Tibial nerve (tissue), 4 donors: ENCODE data around the gene ARMC9. TPM values are rescaled to one million over a fixed set of nuclear protein-coding genes. Genes with fewer than 3 reads are reported as not detected.

ENCODE experiments used
- DNase-seq, 2 donors: peaks; one replicate each; pipeline ENCODE4 v3.0.0-alpha.2; 2019; ENCODE audit warnings: low spot score in 2 of 2
- H3K27ac ChIP-seq, 4 donors: fragments of 200-600 bp; sonication (generic) in 3 of 4; one replicate each; pipeline ENCODE4 v1.5.1; 2017 to 2019; ENCODE audit warnings: mild to moderate bottlenecking in 1 of 4
- H3K27me3 ChIP-seq, 2 donors: fragments of 200-600 bp; sonication (generic) in 1 of 2; one replicate each; pipeline versions ENCODE4 v1.5.1 to v1.6.0; 2017 to 2019
- H3K36me3 ChIP-seq, 3 donors: fragments of 200-600 bp; sonication (generic); one replicate each; pipeline ENCODE4 v1.5.1; 2018 to 2019
- H3K4me1 ChIP-seq, 4 donors: fragments of 200-600 bp; sonication (generic) in 3 of 4; one replicate each; pipeline ENCODE4 v1.5.1; 2017 to 2019
- H3K4me3 ChIP-seq, 4 donors: fragments of 200-600 bp; sonication (generic) in 3 of 4; one replicate each; pipeline ENCODE4 v1.5.1; 2017 to 2019; ENCODE audit warnings: mild to moderate bottlenecking in 1 of 4, moderate library complexity in 1 of 4
- H3K9me3 ChIP-seq, 4 donors: fragments of 200-600 bp; sonication (generic) in 3 of 4; one replicate each; pipeline ENCODE4 v1.5.1; 2017 to 2019
- CTCF ChIP-seq, 5 experiments: fragments of 200-600 bp in 3 of 5; fragments of 450-650 bp in 2 of 5; sonication (generic) in 3 of 5; IDR thresholded peaks; one replicate each; pipeline ENCODE4 v1.5.1; 2016 to 2019; ENCODE audit warnings: antibody characterized with exemption in 5 of 5, mild to moderate bottlenecking in 3 of 5, moderate library complexity in 2 of 5
- EP300 ChIP-seq, 2 donors: sonication (generic); formaldehyde crosslinking; IDR thresholded peaks; one replicate each; pipeline ENCODE4 v1.6.1; 2017; ENCODE audit warnings: antibody characterized with exemption in 2 of 2, mild to moderate bottlenecking in 1 of 2
- POLR2A ChIP-seq, 2 donors: fragments of 450-650 bp; IDR thresholded peaks; one replicate each; pipeline ENCODE4 v1.6.1; 2017; ENCODE audit warnings: antibody characterized with exemption in 2 of 2, mild to moderate bottlenecking in 2 of 2, moderate library complexity in 2 of 2
- whole genome bisulfite sequencing, 2 donors: methylation state at CpG; one replicate each; pipeline ENCODE4 v1.1.5; 2018; 5-methylcytosine and 5-hydroxymethylcytosine counted together
- total RNA-seq, 4 donors: library from RNA; depleted of rRNA; stranded (reverse); fragments of >200 nt; gene quantifications; one replicate each; pipeline ENCODE4 v1.1.0, GENCODE V29; 2016

The ARMC9 gene
- total RNA-seq, 4 donors from 2014 or later: 8.7 to 30.0 (median 18.6) TPM

- DNase-seq: no peak
- Histone ChIP-seq H3K27me3 (no peaks in the 10 kb centered on the region), H3K9me3 (no peaks in the 10 kb centered on the region), H3K27ac (no peak overlapping the region), H3K4me3 (no peak overlapping the region), H3K4me1 (no peaks in the 10 kb centered on the region), H3K36me3 (peaks cover 0 to 69% (median 0%) of the 10 kb centered on the region in 3 donors)
- WGBS, 2 donors: 86 to 89% methylated on average over 10 of the region's 10 CpGs
- TF ChIP-seq POLR2A (IDR thresholded peaks at IDR 0.05) (no peak), EP300 (IDR thresholded peaks at IDR 0.05) (no peak), CTCF (IDR thresholded peaks at IDR 0.05) (no peak)
Measured at GRCh38 chr2:231263118-231263831, 64.8 kb downstream of the ARMC9 start.

GRCh38 chr2:231270221-231271114 is 72.0 kb downstream of the ARMC9 start:
- H3K27me3 ChIP-seq: no peaks in the 10 kb centered on the region
- H3K36me3 ChIP-seq: peaks cover 0 to 51% (median 0%) of the 10 kb centered on the region in 3 donors
- no peaks in the 10 kb centered on the region for H3K4me1 ChIP-seq
- no peak overlapping the region for H3K4me3 ChIP-seq
- 83 to 87% methylated on average over 20 of the region's 20 CpGs for WGBS, 2 donors
- DNase-seq: no peak
- H3K9me3 ChIP-seq: no peaks in the 10 kb centered on the region
- H3K27ac ChIP-seq: no peak overlapping the region
- TF ChIP-seq EP300 (IDR thresholded peaks at IDR 0.05) (no peak), POLR2A (IDR thresholded peaks at IDR 0.05) (no peak), CTCF (IDR thresholded peaks at IDR 0.05) (no peak)

- Histone ChIP-seq H3K4me1 (no peaks in the 10 kb centered on the region), H3K9me3 (no peaks in the 10 kb centered on the region), H3K27ac (no peak overlapping the region), H3K27me3 (no peaks in the 10 kb centered on the region), H3K4me3 (no peak overlapping the region), H3K36me3 (peaks cover 0 to 67% (median 0%) of the 10 kb centered on the region in 3 donors)
- DNase-seq: no peak
- 86 to 94% methylated on average over 4 of the region's 4 CpGs for WGBS, 2 donors
- TF ChIP-seq EP300 (IDR thresholded peaks at IDR 0.05): no peak
- TF ChIP-seq CTCF (IDR thresholded peaks at IDR 0.05): no peak
- TF ChIP-seq POLR2A (IDR thresholded peaks at IDR 0.05): no peak
Measured at GRCh38 chr2:231272991-231273390, 74.6 kb downstream of the ARMC9 start.

- TF ChIP-seq CTCF (IDR thresholded peaks at IDR 0.05) (no peak), EP300 (IDR thresholded peaks at IDR 0.05) (no peak), POLR2A (IDR thresholded peaks at IDR 0.05) (no peak)
- no peak for DNase-seq
- Histone ChIP-seq H3K36me3 (peaks cover 0 to 82% (median 0%) of the 10 kb centered on the region in 3 donors), H3K4me3 (no peak overlapping the region), H3K4me1 (no peaks in the 10 kb centered on the region), H3K9me3 (no peaks in the 10 kb centered on the region), H3K27me3 (no peaks in the 10 kb centered on the region), H3K27ac (no peak overlapping the region)
- 89 to 91% methylated on average over 2 of the region's 2 CpGs for WGBS, 2 donors
Measured at GRCh38 chr2:231276987-231277386, 78.6 kb downstream of the ARMC9 start.

GRCh38 chr2:231277962-231278361 is 79.5 kb downstream of the ARMC9 start:
- H3K4me3 ChIP-seq: no peak overlapping the region
- H3K4me1 ChIP-seq: no peaks in the 10 kb centered on the region
- H3K27ac ChIP-seq: no peak overlapping the region
- H3K27me3 ChIP-seq: no peaks in the 10 kb centered on the region
- no peak for DNase-seq
- H3K9me3 ChIP-seq: no peaks in the 10 kb centered on the region
- TF ChIP-seq POLR2A (IDR thresholded peaks at IDR 0.05) (no peak), CTCF (IDR thresholded peaks at IDR 0.05) (no peak), EP300 (IDR thresholded peaks at IDR 0.05) (no peak)
- peaks cover 0 to 86% (median 0%) of the 10 kb centered on the region in 3 donors for H3K36me3 ChIP-seq
- 82 to 85% methylated on average over 8 of the region's 8 CpGs for WGBS, 2 donors
